Duodenal mucosa (tissue), 2 donors: Measurements from ENCODE around the gene PQBP1.

Source experiments
- H3K27ac ChIP-seq: one replicate; pipeline ENCODE4 v1.7.0; 2013; ENCODE audit warnings: low read depth, low read length
- H3K27me3 ChIP-seq, 2 donors: one replicate each; pipeline ENCODE4 v1.7.0; 2013; ENCODE audit warnings: low read length in 2 of 2, control low read depth in 1 of 2; ENCODE audit not compliant: insufficient read depth in 2 of 2, control insufficient read depth in 1 of 2
- H3K36me3 ChIP-seq, 2 donors: one replicate each; pipeline ENCODE4 v1.7.0; 2013; ENCODE audit warnings: low read length in 2 of 2, control low read depth in 1 of 2; ENCODE audit not compliant: insufficient read depth in 2 of 2, control insufficient read depth in 1 of 2
- H3K4me1 ChIP-seq, 2 donors: one replicate each; pipeline ENCODE4 v1.7.0; 2013; ENCODE audit warnings: low read length in 2 of 2, control low read depth in 1 of 2; ENCODE audit not compliant: insufficient read depth in 2 of 2, control insufficient read depth in 1 of 2
- H3K4me3 ChIP-seq, 2 donors: one replicate each; pipeline ENCODE4 v1.7.0; 2013; ENCODE audit warnings: low read length in 2 of 2, low read depth in 1 of 2
- H3K9ac ChIP-seq, 2 donors: one replicate each; pipeline ENCODE4 v1.7.0; 2013; ENCODE audit warnings: low read length in 2 of 2, low read depth in 1 of 2
- H3K9me3 ChIP-seq, 2 donors: one replicate each; pipeline ENCODE4 v1.7.0; 2013; ENCODE audit warnings: low read length in 2 of 2, control low read depth in 1 of 2; ENCODE audit not compliant: control insufficient read depth in 1 of 2

The PQBP1 gene

GRCh38 chrX:48899078-48899410 lies 1.3 kb downstream of the PQBP1 start:
- H3K27ac ChIP-seq = no peak overlapping the region
- peaks cover 20 to 34% of the 10 kb centered on the region in 2 donors for H3K36me3 ChIP-seq
- H3K4me3 ChIP-seq = no peak overlapping the region
- H3K9me3 ChIP-seq = no peaks in the 10 kb centered on the region
- H3K9ac ChIP-seq = no peak overlapping the region
- no peaks in the 10 kb centered on the region for H3K27me3 ChIP-seq
- H3K4me1 ChIP-seq = peaks cover 6 to 18% of the 10 kb centered on the region in 2 donors

GRCh38 chrX:48901069-48901468 lies 3.3 kb downstream of the PQBP1 start:
- Histone ChIP-seq H3K9me3 (no peaks in the 10 kb centered on the region), H3K27me3 (no peaks in the 10 kb centered on the region), H3K9ac (no peak overlapping the region), H3K36me3 (peaks cover 20 to 42% of the 10 kb centered on the region in 2 donors), H3K4me3 (no peak overlapping the region), H3K4me1 (peaks cover 6 to 18% of the 10 kb centered on the region in 2 donors), H3K27ac (no peak overlapping the region)

GRCh38 chrX:48902135-48902534 lies 4.4 kb downstream of the PQBP1 start:
- Histone ChIP-seq H3K27ac (no peak overlapping the region), H3K4me1 (peaks cover 0 to 10% of the 10 kb centered on the region in 2 donors), H3K36me3 (peaks cover 20 to 49% of the 10 kb centered on the region in 2 donors), H3K9me3 (no peaks in the 10 kb centered on the region), H3K4me3 (no peak overlapping the region), H3K9ac (no peak overlapping the region), H3K27me3 (no peaks in the 10 kb centered on the region)

- Histone ChIP-seq H3K27me3 (no peaks in the 10 kb centered on the region), H3K9ac (no peak overlapping the region), H3K36me3 (peaks cover 20 to 49% of the 10 kb centered on the region in 2 donors), H3K4me3 (no peak overlapping the region), H3K27ac (no peak overlapping the region), H3K4me1 (peaks cover 0 to 10% of the 10 kb centered on the region in 2 donors), H3K9me3 (no peaks in the 10 kb centered on the region)
Observed at GRCh38 chrX:48902776-48903175, 5.0 kb downstream of the PQBP1 start.

GRCh38 chrX:48903290-48903689 lies 5.6 kb downstream of the PQBP1 start:
- Histone ChIP-seq H3K36me3 (peaks cover 20 to 49% of the 10 kb centered on the region in 2 donors), H3K4me3 (no peak overlapping the region), H3K9me3 (no peaks in the 10 kb centered on the region), H3K27ac (no peak overlapping the region), H3K4me1 (peaks cover 0 to 9% of the 10 kb centered on the region in 2 donors), H3K27me3 (no peaks in the 10 kb centered on the region), H3K9ac (no peak overlapping the region)

GRCh38 chrX:48904180-48904579 lies 6.5 kb downstream of the PQBP1 start:
- Histone ChIP-seq H3K9ac (no peak overlapping the region), H3K4me1 (peaks cover 0 to 5% of the 10 kb centered on the region in 2 donors), H3K27me3 (no peaks in the 10 kb centered on the region), H3K4me3 (no peak overlapping the region), H3K36me3 (peaks cover 20 to 49% of the 10 kb centered on the region in 2 donors), H3K27ac (no peak overlapping the region), H3K9me3 (no peaks in the 10 kb centered on the region)

- Histone ChIP-seq H3K9me3 (no peaks in the 10 kb centered on the region), H3K4me1 (peaks cover 0 to 1% of the 10 kb centered on the region in 2 donors), H3K36me3 (peaks cover 20 to 49% of the 10 kb centered on the region in 2 donors), H3K27ac (no peak overlapping the region), H3K27me3 (no peaks in the 10 kb centered on the region), H3K9ac (no peak overlapping the region), H3K4me3 (no peak overlapping the region)
Observed at GRCh38 chrX:48904626-48905025, 6.9 kb downstream of the PQBP1 start.

GRCh38 chrX:48905090-48905790 lies 7.5 kb downstream of the PQBP1 start:
- Histone ChIP-seq H3K4me3 (no peak overlapping the region), H3K27ac (no peak overlapping the region), H3K9me3 (no peaks in the 10 kb centered on the region), H3K9ac (no peak overlapping the region), H3K36me3 (peaks cover 20 to 49% of the 10 kb centered on the region in 2 donors), H3K4me1 (peaks cover 1 to 5% of the 10 kb centered on the region in 2 donors), H3K27me3 (no peaks in the 10 kb centered on the region)

GRCh38 chrX:48908600-48908999 lies 10.9 kb downstream of the PQBP1 start:
- peaks cover 0 to 22% of the 10 kb centered on the region in 2 donors for H3K36me3 ChIP-seq
- H3K27ac ChIP-seq = no peak overlapping the region
- no peak overlapping the region for H3K4me3 ChIP-seq
- peaks cover 5 to 17% of the 10 kb centered on the region in 2 donors for H3K4me1 ChIP-seq
- no peak overlapping the region for H3K9ac ChIP-seq
- no peaks in the 10 kb centered on the region for H3K9me3 ChIP-seq
- H3K27me3 ChIP-seq = no peaks in the 10 kb centered on the region

GRCh38 chrX:48909703-48910294 lies 12.1 kb downstream of the PQBP1 start:
- Histone ChIP-seq H3K27ac (no peak overlapping the region), H3K27me3 (no peaks in the 10 kb centered on the region), H3K4me3 (no peak overlapping the region), H3K36me3 (peaks cover 11 to 24% of the 10 kb centered on the region in 2 donors), H3K9ac (no peak overlapping the region), H3K9me3 (no peaks in the 10 kb centered on the region), H3K4me1 (peaks cover 5 to 17% of the 10 kb centered on the region in 2 donors)
